IMR-90 (cell line): ENCODE measurements around the gene KLF9.
A peak's percentile ranks its signal among the peaks of the same experiment; 100 is the strongest.

Experiments used
- BHLHE40 ChIP-seq: fragments of 150-350 bp; IDR thresholded peaks from 2 replicates; pipeline ENCODE4 v1.6.1; 2016; ENCODE audit warnings: mild to moderate bottlenecking, low read depth, low read length
- ELK1 ChIP-seq: fragments of 150-350 bp; IDR thresholded peaks from 2 replicates; pipeline ENCODE4 v1.6.1; 2016; ENCODE audit warnings: low read depth, mild to moderate bottlenecking, low read length, moderate library complexity, borderline replicate concordance
- POLR2A ChIP-seq: IDR thresholded peaks from 2 replicates; pipeline ENCODE4 v1.6.1; 2012; ENCODE audit warnings: mild to moderate bottlenecking, low read depth, low read length
- RAD21 ChIP-seq: IDR thresholded peaks from 2 replicates; pipeline ENCODE4 v1.6.1; 2012; ENCODE audit warnings: low read length, improper control_type of control experiment
- RFX5 ChIP-seq: IDR thresholded peaks from 2 replicates; pipeline ENCODE4 v1.8.0; 2012; ENCODE audit warnings: low read depth, mild to moderate bottlenecking, low read length, moderate library complexity
- TF ChIP-seq, protein P1 (sequence below): conservative IDR thresholded peaks from 2 replicates; pipeline ENCODE4 v1.5.1; 2012; ENCODE audit warnings: mild to moderate bottlenecking, low read depth, low read length, improper control_type of control experiment

GRCh38 chr9:70406434-70406862 lies 8.0 kb downstream of the KLF9 start:
- TF ChIP-seq RAD21 (no peak), POLR2A (peak; percentile 13; the same call in 1 of the 2 replicates), ELK1 (no peak), RFX5 (no peak), BHLHE40 (no peak)
- TF ChIP-seq, protein P1, sequence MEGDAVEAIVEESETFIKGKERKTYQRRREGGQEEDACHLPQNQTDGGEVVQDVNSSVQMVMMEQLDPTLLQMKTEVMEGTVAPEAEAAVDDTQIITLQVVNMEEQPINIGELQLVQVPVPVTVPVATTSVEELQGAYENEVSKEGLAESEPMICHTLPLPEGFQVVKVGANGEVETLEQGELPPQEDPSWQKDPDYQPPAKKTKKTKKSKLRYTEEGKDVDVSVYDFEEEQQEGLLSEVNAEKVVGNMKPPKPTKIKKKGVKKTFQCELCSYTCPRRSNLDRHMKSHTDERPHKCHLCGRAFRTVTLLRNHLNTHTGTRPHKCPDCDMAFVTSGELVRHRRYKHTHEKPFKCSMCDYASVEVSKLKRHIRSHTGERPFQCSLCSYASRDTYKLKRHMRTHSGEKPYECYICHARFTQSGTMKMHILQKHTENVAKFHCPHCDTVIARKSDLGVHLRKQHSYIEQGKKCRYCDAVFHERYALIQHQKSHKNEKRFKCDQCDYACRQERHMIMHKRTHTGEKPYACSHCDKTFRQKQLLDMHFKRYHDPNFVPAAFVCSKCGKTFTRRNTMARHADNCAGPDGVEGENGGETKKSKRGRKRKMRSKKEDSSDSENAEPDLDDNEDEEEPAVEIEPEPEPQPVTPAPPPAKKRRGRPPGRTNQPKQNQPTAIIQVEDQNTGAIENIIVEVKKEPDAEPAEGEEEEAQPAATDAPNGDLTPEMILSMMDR: no peak
